Measurements from ENCODE around the gene COQ8B.
"Not testable (repeated sequence)": the region's sequence is repeated elsewhere in the genome, so short reads cannot be mapped to it uniquely, and the experiment has no call there.

COQ8B gene

DNA sequence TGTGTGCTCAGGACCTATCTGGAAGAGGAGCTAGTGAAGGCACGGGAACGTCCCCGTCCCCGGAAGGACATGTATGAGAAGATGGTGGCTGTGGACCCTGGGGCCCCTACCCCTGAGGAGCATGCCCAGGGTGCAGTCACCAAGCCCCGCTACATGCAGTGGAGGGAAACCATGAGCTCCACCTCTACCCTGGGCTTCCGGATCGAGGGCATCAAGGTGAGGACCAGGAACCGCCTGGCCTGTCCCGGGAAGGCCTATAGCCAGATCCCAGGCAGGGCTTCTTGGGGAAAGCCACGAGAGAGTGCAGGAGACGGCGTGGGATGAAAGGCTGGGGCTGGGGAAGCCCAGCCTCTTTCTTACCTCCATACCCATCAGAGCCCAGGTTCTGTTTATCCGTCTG is 16.5 kb upstream of the COQ8B start:
- H3K27ac ChIP-seq (replicated peaks; ENCODE audit: low read length): no peak overlapping the region
- H3K4me2 ChIP-seq (ENCODE audit: insufficient read depth, low read length, poor library complexity, severe bottlenecking): no peak overlapping the region
- no peak overlapping the region for H3K23ac ChIP-seq (ENCODE audit: low read depth, low read length, poor library complexity)
- WGBS, 2 donors (ENCODE audit: extremely low coverage in 2 of 2, insufficient read length in 2 of 2, insufficient replicate concordance in 1 of 2): no CpG with 5 or more reads among the region's 13 CpGs
- H3K18ac ChIP-seq (ENCODE audit: low read length): no peak overlapping the region
- no peak overlapping the region for H2BK15ac ChIP-seq (ENCODE audit: low read length)
- H2AK5ac ChIP-seq (ENCODE audit: low read depth, low read length): no peak overlapping the region
- no peaks in the 10 kb centered on the region for H3K27me3 ChIP-seq (ENCODE audit: control insufficient read depth in 3 of 3, insufficient read depth in 3 of 3, low read depth in 1 of 3, low read length in 3 of 3)
- H3K36me3 ChIP-seq (replicated peaks in 1 of 2; ENCODE audit: control insufficient read depth in 2 of 2, insufficient read depth in 2 of 2, low read length in 2 of 2): peaks cover 36 to 86% of the 10 kb centered on the region in 2 donors
- H3K4ac ChIP-seq (ENCODE audit: low read length): no peak overlapping the region
- H3K9ac ChIP-seq (ENCODE audit: low read depth, low read length, poor library complexity): no peak overlapping the region
- H4K91ac ChIP-seq (ENCODE audit: low read depth, low read length, poor library complexity): no peak overlapping the region
- no peaks in the 10 kb centered on the region for H3K4me1 ChIP-seq (ENCODE audit: control insufficient read depth in 2 of 2, insufficient read depth in 1 of 2, low read depth in 1 of 2, low read length in 2 of 2)
- H3K79me1 ChIP-seq (ENCODE audit: low read depth, low read length): no peaks in the 10 kb centered on the region
- H3K14ac ChIP-seq (ENCODE audit: low read length): no peak overlapping the region
- H4K8ac ChIP-seq (ENCODE audit: low read depth, low read length): no peak overlapping the region
- no peak overlapping the region for H2BK12ac ChIP-seq (ENCODE audit: low read length)
- no peak for DNase-seq (ENCODE audit: low spot score)
- H2AFZ ChIP-seq (ENCODE audit: low read length): no peak overlapping the region
- no peak overlapping the region for H2BK120ac ChIP-seq (ENCODE audit: low read depth, low read length)
- H3K4me3 ChIP-seq (ENCODE audit: low read length in 2 of 2): peak overlapping the region in 1 of 2 donors; percentile 23
- H3K9me3 ChIP-seq (replicated peaks in 1 of 2; ENCODE audit: control insufficient read depth in 2 of 2, insufficient read depth in 1 of 2, low read depth in 1 of 2, low read length in 2 of 2): no peaks in the 10 kb centered on the region
- no peak overlapping the region for H2BK5ac ChIP-seq (ENCODE audit: low read length)

DNA sequence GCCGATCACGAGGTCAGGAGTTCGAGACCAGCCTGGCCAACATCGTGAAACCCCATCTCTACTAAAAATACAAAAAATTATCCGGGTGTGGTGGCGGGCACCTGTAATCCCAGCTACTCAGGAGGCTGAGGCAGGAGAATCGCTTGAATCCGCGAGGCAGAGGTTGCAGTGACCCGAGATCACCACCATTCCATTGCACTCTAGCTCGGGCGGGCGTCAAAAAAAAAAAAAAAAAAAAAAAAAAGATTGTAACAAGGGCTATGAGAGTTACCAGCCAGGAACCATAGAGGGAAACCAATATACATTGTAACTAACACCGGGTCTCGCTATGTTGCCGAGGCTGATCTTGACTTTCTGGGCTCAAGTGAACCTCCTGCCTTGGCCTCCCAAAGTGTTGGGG is 15.6 kb upstream of the COQ8B start:
- not testable (repeated sequence) for H4K8ac ChIP-seq (ENCODE audit: low read depth, low read length); H3K9me3 ChIP-seq (replicated peaks in 1 of 2; ENCODE audit: control insufficient read depth in 2 of 2, insufficient read depth in 1 of 2, low read depth in 1 of 2, low read length in 2 of 2); H2AK5ac ChIP-seq (ENCODE audit: low read depth, low read length); H3K14ac ChIP-seq (ENCODE audit: low read length); H3K4me1 ChIP-seq (ENCODE audit: control insufficient read depth in 2 of 2, insufficient read depth in 1 of 2, low read depth in 1 of 2, low read length in 2 of 2); H4K91ac ChIP-seq (ENCODE audit: low read depth, low read length, poor library complexity); H2BK12ac ChIP-seq (ENCODE audit: low read length); H3K4ac ChIP-seq (ENCODE audit: low read length); H3K4me2 ChIP-seq (ENCODE audit: insufficient read depth, low read length, poor library complexity, severe bottlenecking); H3K18ac ChIP-seq (ENCODE audit: low read length); H3K27ac ChIP-seq (replicated peaks; ENCODE audit: low read length); H2BK120ac ChIP-seq (ENCODE audit: low read depth, low read length); H2BK15ac ChIP-seq (ENCODE audit: low read length); H2BK5ac ChIP-seq (ENCODE audit: low read length); H3K79me1 ChIP-seq (ENCODE audit: low read depth, low read length); H3K27me3 ChIP-seq (ENCODE audit: control insufficient read depth in 3 of 3, insufficient read depth in 3 of 3, low read depth in 1 of 3, low read length in 3 of 3); H3K9ac ChIP-seq (ENCODE audit: low read depth, low read length, poor library complexity); H3K4me3 ChIP-seq (ENCODE audit: low read length in 2 of 2); H2AFZ ChIP-seq (ENCODE audit: low read length); H3K23ac ChIP-seq (ENCODE audit: low read depth, low read length, poor library complexity); DNase-seq (ENCODE audit: low spot score)
- no CpG with 5 or more reads among the region's 16 CpGs for WGBS, 2 donors (ENCODE audit: extremely low coverage in 2 of 2, insufficient read length in 2 of 2, insufficient replicate concordance in 1 of 2)
- peaks cover 40 to 89% of the 10 kb centered on the region in 2 donors for H3K36me3 ChIP-seq (replicated peaks in 1 of 2; ENCODE audit: control insufficient read depth in 2 of 2, insufficient read depth in 2 of 2, low read length in 2 of 2)

DNA sequence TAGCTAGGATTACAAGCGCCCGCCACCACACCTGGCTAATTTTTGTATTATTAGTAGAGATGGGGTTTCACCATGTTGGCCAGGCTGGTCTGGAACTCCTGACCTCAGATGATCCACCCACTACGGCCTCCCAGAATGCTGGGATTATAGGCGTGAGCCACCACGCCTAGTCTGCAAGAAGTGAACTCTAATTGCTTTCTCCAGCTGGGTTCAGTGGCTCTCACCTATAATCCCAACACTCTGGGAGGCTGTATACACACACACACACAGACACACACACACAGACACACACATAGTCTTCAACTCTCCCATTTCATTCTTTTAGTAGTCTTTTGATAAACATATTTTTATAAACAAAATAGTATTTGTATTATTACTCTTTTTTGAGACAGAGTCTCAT is 13.4 kb upstream of the COQ8B start:
- H3K36me3 ChIP-seq (replicated peaks in 1 of 2; ENCODE audit: control insufficient read depth in 2 of 2, insufficient read depth in 2 of 2, low read length in 2 of 2): peaks cover 31 to 86% of the 10 kb centered on the region in 2 donors

DNA sequence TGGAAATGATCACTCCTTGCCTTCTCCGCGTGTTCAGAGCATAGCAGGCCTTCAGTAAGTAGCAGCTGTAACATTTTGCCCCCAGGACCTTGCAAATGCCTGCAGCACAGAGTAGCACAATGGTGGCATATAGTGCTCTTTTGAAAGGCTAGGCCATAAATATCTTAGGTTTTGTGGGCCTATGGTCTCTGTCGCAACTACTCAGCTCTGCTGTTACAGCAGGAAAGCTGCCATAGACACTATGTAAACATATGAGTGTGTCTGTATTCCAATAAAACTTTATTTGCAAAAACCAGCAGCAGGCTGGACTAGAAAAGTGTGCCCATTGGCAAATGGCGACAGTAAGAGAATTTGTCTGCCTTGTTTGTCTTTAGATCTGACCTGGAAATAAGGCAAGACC is 9.6 kb upstream of the COQ8B start:
- peaks cover 29 to 80% of the 10 kb centered on the region in 2 donors for H3K36me3 ChIP-seq (replicated peaks in 1 of 2; ENCODE audit: control insufficient read depth in 2 of 2, insufficient read depth in 2 of 2, low read length in 2 of 2)
- no peak overlapping the region for H3K23ac ChIP-seq (ENCODE audit: low read depth, low read length, poor library complexity)
- H3K18ac ChIP-seq (ENCODE audit: low read length): no peak overlapping the region
- H3K4me3 ChIP-seq (ENCODE audit: low read length in 2 of 2): no peak overlapping the region
- H4K8ac ChIP-seq (ENCODE audit: low read depth, low read length): no peak overlapping the region
- H2BK120ac ChIP-seq (ENCODE audit: low read depth, low read length): no peak overlapping the region
- H2AFZ ChIP-seq (ENCODE audit: low read length): no peak overlapping the region
- H3K14ac ChIP-seq (ENCODE audit: low read length): no peak overlapping the region
- H4K91ac ChIP-seq (ENCODE audit: low read depth, low read length, poor library complexity): no peak overlapping the region
- no peak overlapping the region for H2AK5ac ChIP-seq (ENCODE audit: low read depth, low read length)
- no CpG with 5 or more reads among the region's 4 CpGs for WGBS, 2 donors (ENCODE audit: extremely low coverage in 2 of 2, insufficient read length in 2 of 2, insufficient replicate concordance in 1 of 2)
- no peaks in the 10 kb centered on the region for H3K27me3 ChIP-seq (ENCODE audit: control insufficient read depth in 3 of 3, insufficient read depth in 3 of 3, low read depth in 1 of 3, low read length in 3 of 3)
- H3K4me2 ChIP-seq (ENCODE audit: insufficient read depth, low read length, poor library complexity, severe bottlenecking): no peak overlapping the region
- no peak overlapping the region for H2BK12ac ChIP-seq (ENCODE audit: low read length)
- H3K27ac ChIP-seq (replicated peaks; ENCODE audit: low read length): no peak overlapping the region
- H2BK15ac ChIP-seq (ENCODE audit: low read length): no peak overlapping the region
- peaks cover 0 to 4% of the 10 kb centered on the region in 2 donors for H3K9me3 ChIP-seq (replicated peaks in 1 of 2; ENCODE audit: control insufficient read depth in 2 of 2, insufficient read depth in 1 of 2, low read depth in 1 of 2, low read length in 2 of 2)
- no peak overlapping the region for H3K9ac ChIP-seq (ENCODE audit: low read depth, low read length, poor library complexity)
- H3K4ac ChIP-seq (ENCODE audit: low read length): no peak overlapping the region
- no peaks in the 10 kb centered on the region for H3K4me1 ChIP-seq (ENCODE audit: control insufficient read depth in 2 of 2, insufficient read depth in 1 of 2, low read depth in 1 of 2, low read length in 2 of 2)
- peaks cover 8% of the 10 kb centered on the region for H3K79me1 ChIP-seq (ENCODE audit: low read depth, low read length)
- H2BK5ac ChIP-seq (ENCODE audit: low read length): no peak overlapping the region
- no peak for DNase-seq (ENCODE audit: low spot score)

More for the DNA sequence above, 13.4 kb upstream of the COQ8B start:
- H3K9ac ChIP-seq (ENCODE audit: low read depth, low read length, poor library complexity); H2BK12ac ChIP-seq (ENCODE audit: low read length); H3K4me3 ChIP-seq (ENCODE audit: low read length in 2 of 2); H2BK5ac ChIP-seq (ENCODE audit: low read length); H2BK15ac ChIP-seq (ENCODE audit: low read length); H3K27me3 ChIP-seq (ENCODE audit: control insufficient read depth in 3 of 3, insufficient read depth in 3 of 3, low read depth in 1 of 3, low read length in 3 of 3); H3K9me3 ChIP-seq (replicated peaks in 1 of 2; ENCODE audit: control insufficient read depth in 2 of 2, insufficient read depth in 1 of 2, low read depth in 1 of 2, low read length in 2 of 2); H4K91ac ChIP-seq (ENCODE audit: low read depth, low read length, poor library complexity); H3K4me2 ChIP-seq (ENCODE audit: insufficient read depth, low read length, poor library complexity, severe bottlenecking); DNase-seq (ENCODE audit: low spot score); H2AK5ac ChIP-seq (ENCODE audit: low read depth, low read length); H2AFZ ChIP-seq (ENCODE audit: low read length); H2BK120ac ChIP-seq (ENCODE audit: low read depth, low read length); H4K8ac ChIP-seq (ENCODE audit: low read depth, low read length); H3K14ac ChIP-seq (ENCODE audit: low read length); H3K4ac ChIP-seq (ENCODE audit: low read length); H3K4me1 ChIP-seq (ENCODE audit: control insufficient read depth in 2 of 2, insufficient read depth in 1 of 2, low read depth in 1 of 2, low read length in 2 of 2); H3K23ac ChIP-seq (ENCODE audit: low read depth, low read length, poor library complexity); H3K18ac ChIP-seq (ENCODE audit: low read length); H3K27ac ChIP-seq (replicated peaks; ENCODE audit: low read length); H3K79me1 ChIP-seq (ENCODE audit: low read depth, low read length): not testable (repeated sequence)
- no CpG with 5 or more reads among the region's 5 CpGs for WGBS, 2 donors (ENCODE audit: extremely low coverage in 2 of 2, insufficient read length in 2 of 2, insufficient replicate concordance in 1 of 2)

All from neuronal stem cell (in vitro differentiated cells).